Activated B cell treated with CpG ODN at 0.5 μM for 24 hours (primary cell): ENCODE measurements around the gene APOBEC3B. TPM values are rescaled to one million over a fixed set of nuclear protein-coding genes. Genes with fewer than 3 reads are reported as not detected.
"Not testable (repeated sequence)": the region's sequence is repeated elsewhere in the genome, so short reads cannot be mapped to it uniquely, and the experiment has no call there.

ENCODE experiments used
- ATAC-seq: fragments of 200-7000 bp; cut with Tn5 transposase; one replicate; pipeline ENCODE4 v1.10.0; 2021; ENCODE audit warnings: low read depth, mild to moderate bottlenecking, moderate library complexity
- CTCF ChIA-PET: fragments of 350-600 bp; sonication (Branson Sonifier 250); formaldehyde crosslinking; loops from one replicate; lab custom pipeline; 2021; ENCODE audit warnings: antibody characterized with exemption; lab: Charles Lee
- POLR2A ChIA-PET: fragments of 350-600 bp; sonication (Branson Sonifier 250); formaldehyde crosslinking; loops from one replicate; lab custom pipeline; 2021; ENCODE audit warnings: antibody characterized with exemption; lab: Charles Lee
- DNase-seq: peaks from one replicate; pipeline ENCODE4 v3.0.0; 2022
- H3K27ac Mint-ChIP-seq: one replicate; pipeline ENCODE4 v1.8.0; 2020; ENCODE audit warnings: mixed read lengths
- H3K27me3 Mint-ChIP-seq: one replicate; pipeline ENCODE4 v1.8.0; 2021; ENCODE audit warnings: mixed read lengths
- H3K36me3 Mint-ChIP-seq: one replicate; pipeline ENCODE4 v1.8.0; 2021; ENCODE audit warnings: low read depth, mixed read lengths
- H3K4me1 Mint-ChIP-seq: one replicate; pipeline ENCODE4 v1.8.0; 2021; ENCODE audit warnings: mixed read lengths
- H3K4me3 Mint-ChIP-seq: one replicate; pipeline ENCODE4 v1.8.0; 2020; ENCODE audit warnings: mild to moderate bottlenecking, mixed read lengths
- H3K9me3 Mint-ChIP-seq: one replicate; pipeline ENCODE4 v1.8.0; 2020; ENCODE audit warnings: mixed read lengths
- CTCF ChIP-seq: fragments of 200-600 bp; IDR thresholded peaks from one replicate; pipeline ENCODE4 v1.8.0; 2022; ENCODE audit warnings: antibody characterized with exemption, mild to moderate bottlenecking
- intact Hi-C: fragments of 100-400 bp; cut with micrococcal nuclease; formaldehyde crosslinking; loops from one replicate; pipeline ENCODE4 v1.15.1; 2024
- total RNA-seq: library from RNA; stranded (reverse); gene quantifications from 2 replicates; pipeline ENCODE4 v1.2.3, GENCODE V29; 2022

The APOBEC3B gene
- total RNA-seq, 1 donor from 2014 or later, result 8.0 TPM

- ChIA-PET POLR2A (interaction anchor here (0.6 kb wide), 1 partner anchor 14 kb away, joined by 3 read pairs; no protein-coding TSS in a partner anchor), CTCF (no interaction called here)
- DNase-seq (no peak), ATAC-seq (no peak)
- Mint-ChIP-seq H3K27me3 (no peaks in the 10 kb centered on the region), H3K27ac (no peak overlapping the region), H3K36me3 (peaks cover 55% of the 10 kb centered on the region), H3K9me3 (no peaks in the 10 kb centered on the region), H3K4me1 (peaks cover 23% of the 10 kb centered on the region), H3K4me3 (no peak overlapping the region)
- intact Hi-C loops, result no loop called here
- no peak for TF ChIP-seq CTCF
Observed at GRCh38 chr22:39027717-39028116, 45.6 kb downstream of the APOBEC3B start.

- ATAC-seq (no peak), DNase-seq (no peak)
- CTCF ChIA-PET, result no interaction called here
- peaks cover 57% of the 10 kb centered on the region for H3K36me3 Mint-ChIP-seq
- H3K9me3 Mint-ChIP-seq, result no peaks in the 10 kb centered on the region
- peak overlapping the region; percentile 30 for H3K27ac Mint-ChIP-seq
- H3K27me3 Mint-ChIP-seq, result no peaks in the 10 kb centered on the region
- no peak for TF ChIP-seq CTCF
- intact Hi-C loops, result no loop called here
- H3K4me3 Mint-ChIP-seq, result no peak overlapping the region
- POLR2A ChIA-PET, result interaction anchor here (0.5 kb wide), 1 partner anchor 100 kb away, joined by 10 read pairs; no protein-coding TSS in a partner anchor
- H3K4me1 Mint-ChIP-seq, result peaks cover 22% of the 10 kb centered on the region
Observed at GRCh38 chr22:39028281-39028680, 46.1 kb downstream of the APOBEC3B start.

- intact Hi-C loops, result no loop called here
- no peak overlapping the region for H3K4me3 Mint-ChIP-seq
- no peak for ATAC-seq
- POLR2A ChIA-PET, result interaction anchor here (0.6 to 0.9 kb wide), 3 partner anchors 10 to 164 kb away, joined by 3 to 8 read pairs (median 5); no protein-coding TSS in a partner anchor
- CTCF ChIA-PET, result no interaction called here
- H3K4me1 Mint-ChIP-seq, result peaks cover 15% of the 10 kb centered on the region
- no peak for DNase-seq
- no peaks in the 10 kb centered on the region for H3K27me3 Mint-ChIP-seq
- peaks cover 53% of the 10 kb centered on the region for H3K36me3 Mint-ChIP-seq
- no peak for TF ChIP-seq CTCF
- no peaks in the 10 kb centered on the region for H3K9me3 Mint-ChIP-seq
- peak overlapping the region; percentile 56 for H3K27ac Mint-ChIP-seq
Observed at GRCh38 chr22:39029227-39029626, 47.1 kb downstream of the APOBEC3B start.

DNA sequence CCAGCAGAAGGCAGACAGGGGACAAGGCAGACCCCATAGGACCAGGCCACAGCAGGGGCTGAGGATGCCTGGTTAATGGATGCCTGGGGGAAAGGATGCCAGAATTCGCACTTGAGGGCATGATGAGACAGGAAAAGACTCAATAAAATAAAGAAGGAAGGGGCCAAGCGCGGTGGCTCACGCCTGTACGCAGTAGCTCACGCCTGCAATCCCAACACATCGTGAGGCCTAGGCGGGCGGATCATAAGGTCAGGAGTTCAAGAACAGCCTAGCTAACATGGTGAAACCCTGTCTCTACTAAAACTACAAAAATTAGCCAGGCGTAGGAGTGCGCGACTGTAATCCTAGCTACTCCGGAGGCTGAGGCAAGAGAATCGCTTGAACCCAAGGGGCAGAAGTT lies 48.6 kb downstream of the APOBEC3B start:
- ATAC-seq (no peak), DNase-seq (no peak)
- no peak overlapping the region for H3K4me3 Mint-ChIP-seq
- H3K36me3 Mint-ChIP-seq, result peaks cover 39% of the 10 kb centered on the region
- intact Hi-C loops, result no loop called here
- no peaks in the 10 kb centered on the region for H3K27me3 Mint-ChIP-seq
- TF ChIP-seq CTCF, result no peak
- ChIA-PET POLR2A (no interaction called here), CTCF (no interaction called here)
- peaks cover 2% of the 10 kb centered on the region for H3K4me1 Mint-ChIP-seq
- no peaks in the 10 kb centered on the region for H3K9me3 Mint-ChIP-seq
- H3K27ac Mint-ChIP-seq, result no peak overlapping the region

DNA sequence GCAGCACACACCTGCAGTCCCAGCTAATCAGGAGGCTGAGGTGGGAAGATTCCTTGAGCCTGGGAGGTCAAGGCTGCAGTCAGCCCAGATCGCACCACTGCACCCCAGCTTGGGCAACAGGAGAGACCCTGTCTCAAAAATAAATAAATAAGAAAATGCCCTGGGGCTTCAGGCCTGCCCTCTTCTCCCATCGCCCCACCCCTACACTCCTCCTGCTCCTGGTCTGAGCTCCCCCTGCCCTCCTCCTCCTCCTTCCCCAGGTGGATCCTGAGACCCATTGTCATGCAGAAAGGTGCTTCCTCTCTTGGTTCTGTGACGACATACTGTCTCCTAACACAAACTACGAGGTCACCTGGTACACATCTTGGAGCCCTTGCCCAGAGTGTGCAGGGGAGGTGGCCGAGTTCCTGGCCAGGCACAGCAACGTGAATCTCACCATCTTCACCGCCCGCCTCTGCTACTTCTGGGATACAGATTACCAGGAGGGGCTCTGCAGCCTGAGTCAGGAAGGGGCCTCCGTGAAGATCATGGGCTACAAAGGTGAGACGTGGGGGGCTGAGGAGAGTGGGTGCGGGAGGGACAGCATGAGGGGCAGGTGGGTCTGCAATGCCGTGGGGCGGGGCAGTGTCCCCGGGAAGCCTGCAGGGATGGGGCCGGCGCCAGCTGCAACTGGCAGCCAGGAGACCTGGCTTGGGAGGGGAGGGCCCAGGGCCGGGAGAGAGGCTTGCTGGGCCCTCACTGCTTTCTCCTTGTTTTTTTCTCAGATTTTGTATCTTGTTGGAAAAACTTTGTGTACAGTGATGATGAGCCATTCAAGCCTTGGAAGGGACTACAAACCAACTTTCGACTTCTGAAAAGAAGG lies 49.5 kb downstream of the APOBEC3B start:
- ATAC-seq, DNase-seq, H3K27me3 Mint-ChIP-seq, H3K27ac Mint-ChIP-seq, intact Hi-C loops, CTCF ChIA-PET, H3K4me1 Mint-ChIP-seq, H3K9me3 Mint-ChIP-seq, H3K4me3 Mint-ChIP-seq: not testable (repeated sequence)
- POLR2A ChIA-PET, result interaction anchor here (0.7 kb wide), 1 partner anchor 137 kb away, joined by 3 read pairs; no protein-coding TSS in a partner anchor
- H3K36me3 Mint-ChIP-seq, result peaks cover 29% of the 10 kb centered on the region

- POLR2A ChIA-PET, result interaction anchor here (0.6 to 1.2 kb wide), 4 partner anchors 14 to 62 kb away, joined by 3 to 4 read pairs (median 3); no protein-coding TSS in a partner anchor
- intact Hi-C loops, DNase-seq, ATAC-seq, CTCF ChIA-PET, H3K9me3 Mint-ChIP-seq, H3K27me3 Mint-ChIP-seq, H3K4me3 Mint-ChIP-seq: not testable (repeated sequence)
- H3K36me3 Mint-ChIP-seq, result peaks cover 18% of the 10 kb centered on the region
- peak overlapping the region; percentile 75 for H3K27ac Mint-ChIP-seq
- H3K4me1 Mint-ChIP-seq, result peaks cover 28% of the 10 kb centered on the region
Observed at GRCh38 chr22:39037071-39037470, 54.9 kb downstream of the APOBEC3B start.
